A673 (cell line): ENCODE data around the gene USP21.

Source experiments
- EZH2 ChIP-seq: fragments of 200-600 bp; sonication (generic); IDR thresholded peaks from 2 replicates; pipeline ENCODE4 v1.6.1; 2017; ENCODE audit warnings: borderline replicate concordance, low read depth, mild to moderate bottlenecking, mixed read lengths, antibody characterized with exemption, low read length; ENCODE audit not compliant: poor library complexity, severe bottlenecking
- TF ChIP-seq, protein P1 (sequence below): fragments of 300-800, 200-600 bp; sonication (generic); conservative IDR thresholded peaks from 2 replicates; pipeline ENCODE4 v1.5.1; 2017; ENCODE audit warnings: low read depth, mild to moderate bottlenecking, antibody characterized with exemption, low read length, moderate library complexity, mixed read lengths

DNA sequence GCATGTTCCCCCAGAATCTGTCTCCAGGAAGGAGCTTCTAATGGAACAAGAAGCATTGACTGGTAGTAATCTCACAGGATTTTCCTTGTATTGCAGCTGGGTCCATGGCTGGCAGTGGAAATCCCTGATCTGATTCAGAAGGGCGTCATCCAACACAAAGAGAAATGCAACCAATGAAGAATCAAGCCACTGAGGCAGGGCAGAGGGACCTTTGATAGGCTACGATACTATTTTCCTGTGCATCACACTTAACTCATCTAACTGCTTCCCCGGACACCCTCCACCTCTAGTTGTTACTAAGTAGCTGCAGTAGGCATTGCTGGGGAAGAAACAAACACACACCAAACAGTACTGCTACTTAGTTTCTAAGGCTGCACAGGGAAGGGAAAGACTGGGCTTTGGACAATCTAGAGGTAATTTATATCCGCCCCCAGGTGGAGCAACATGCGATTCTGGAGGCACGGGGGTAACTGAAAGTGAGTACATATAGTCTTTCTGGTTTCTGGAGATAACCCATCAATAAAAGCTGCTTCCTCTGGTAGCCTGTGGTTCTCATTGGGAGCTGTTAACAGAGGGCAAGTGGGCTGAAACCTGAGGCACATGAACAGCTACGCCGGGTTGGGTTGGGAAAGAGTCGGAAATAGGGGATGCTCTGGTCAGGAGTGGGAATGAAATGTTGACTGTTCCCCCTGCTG lies 837 bp upstream of the USP21 start:
- TF ChIP-seq, protein P1, sequence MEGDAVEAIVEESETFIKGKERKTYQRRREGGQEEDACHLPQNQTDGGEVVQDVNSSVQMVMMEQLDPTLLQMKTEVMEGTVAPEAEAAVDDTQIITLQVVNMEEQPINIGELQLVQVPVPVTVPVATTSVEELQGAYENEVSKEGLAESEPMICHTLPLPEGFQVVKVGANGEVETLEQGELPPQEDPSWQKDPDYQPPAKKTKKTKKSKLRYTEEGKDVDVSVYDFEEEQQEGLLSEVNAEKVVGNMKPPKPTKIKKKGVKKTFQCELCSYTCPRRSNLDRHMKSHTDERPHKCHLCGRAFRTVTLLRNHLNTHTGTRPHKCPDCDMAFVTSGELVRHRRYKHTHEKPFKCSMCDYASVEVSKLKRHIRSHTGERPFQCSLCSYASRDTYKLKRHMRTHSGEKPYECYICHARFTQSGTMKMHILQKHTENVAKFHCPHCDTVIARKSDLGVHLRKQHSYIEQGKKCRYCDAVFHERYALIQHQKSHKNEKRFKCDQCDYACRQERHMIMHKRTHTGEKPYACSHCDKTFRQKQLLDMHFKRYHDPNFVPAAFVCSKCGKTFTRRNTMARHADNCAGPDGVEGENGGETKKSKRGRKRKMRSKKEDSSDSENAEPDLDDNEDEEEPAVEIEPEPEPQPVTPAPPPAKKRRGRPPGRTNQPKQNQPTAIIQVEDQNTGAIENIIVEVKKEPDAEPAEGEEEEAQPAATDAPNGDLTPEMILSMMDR = no peak
- no peak for TF ChIP-seq EZH2
